Right lung (tissue), 5 donors: ENCODE measurements around the gene URGCP. TPM values are rescaled to one million over a fixed set of nuclear protein-coding genes. Genes with fewer than 3 reads are reported as not detected.
A peak's percentile ranks its signal among the peaks of the same experiment; 100 is the strongest.

Experiments
- DNase-seq, 2 donors: peaks; one replicate each; pipeline ENCODE4 v3.0.0-alpha.2; 2013
- polyA plus RNA-seq, 5 donors: library from polyadenylated mRNA; unstranded; fragments of 120-200 nt; gene quantifications; one replicate each; pipeline versions ENCODE4 v1.2.1 to v1.2.3, GENCODE V29; 2013; ENCODE audit warnings: inconsistent platforms in 1 of 5, low replicate concordance in 1 of 5; ENCODE audit not compliant: insufficient read length in 5 of 5, insufficient read depth in 1 of 5

The URGCP gene
- polyA plus RNA-seq, 5 donors, result 28.6 to 33.9 (median 29.0) TPM

DNA sequence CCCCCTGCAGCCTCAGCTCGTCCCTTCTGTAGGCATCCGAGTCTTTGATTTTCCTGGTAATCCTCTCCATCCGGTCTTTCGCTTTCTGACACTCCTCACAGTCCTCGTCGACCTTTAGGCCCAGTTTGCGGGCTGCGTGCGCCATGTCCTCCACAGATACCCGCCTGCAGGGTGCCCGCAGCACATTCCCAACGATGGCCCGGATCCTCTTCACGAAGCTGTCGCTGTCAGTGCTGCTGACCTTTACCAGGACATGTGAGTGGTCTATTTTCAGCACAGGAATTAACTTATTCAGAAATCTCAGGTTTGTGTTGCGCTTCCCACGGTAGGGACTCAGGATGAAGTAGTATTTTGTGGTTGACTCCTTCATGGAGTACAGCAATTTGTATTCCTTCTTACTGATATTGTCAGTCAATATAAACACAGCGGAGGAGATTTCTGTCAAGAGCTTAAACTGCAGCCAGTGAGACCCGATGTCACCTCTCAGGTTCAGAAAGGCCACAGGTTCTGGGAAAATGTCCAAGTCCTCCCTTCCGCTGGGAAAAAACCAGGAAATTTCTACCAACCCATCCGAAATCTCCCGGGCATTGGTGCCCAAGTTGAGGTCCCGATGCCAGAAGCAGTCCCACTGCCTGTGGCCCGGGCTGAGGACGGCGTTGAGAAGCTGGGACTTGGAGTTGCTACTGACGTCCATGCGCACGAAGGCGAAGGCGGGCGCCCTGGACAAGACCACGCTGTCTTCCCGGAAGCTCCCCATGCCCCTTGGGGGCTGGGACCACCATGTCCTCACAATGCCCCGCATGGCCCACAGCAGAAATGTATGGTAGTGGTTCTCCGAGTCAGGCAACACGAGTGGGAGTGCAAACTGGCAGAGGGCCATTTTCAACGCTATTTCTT, 28.2 kb downstream of the URGCP start:
- DNase-seq, result no peak

DNA sequence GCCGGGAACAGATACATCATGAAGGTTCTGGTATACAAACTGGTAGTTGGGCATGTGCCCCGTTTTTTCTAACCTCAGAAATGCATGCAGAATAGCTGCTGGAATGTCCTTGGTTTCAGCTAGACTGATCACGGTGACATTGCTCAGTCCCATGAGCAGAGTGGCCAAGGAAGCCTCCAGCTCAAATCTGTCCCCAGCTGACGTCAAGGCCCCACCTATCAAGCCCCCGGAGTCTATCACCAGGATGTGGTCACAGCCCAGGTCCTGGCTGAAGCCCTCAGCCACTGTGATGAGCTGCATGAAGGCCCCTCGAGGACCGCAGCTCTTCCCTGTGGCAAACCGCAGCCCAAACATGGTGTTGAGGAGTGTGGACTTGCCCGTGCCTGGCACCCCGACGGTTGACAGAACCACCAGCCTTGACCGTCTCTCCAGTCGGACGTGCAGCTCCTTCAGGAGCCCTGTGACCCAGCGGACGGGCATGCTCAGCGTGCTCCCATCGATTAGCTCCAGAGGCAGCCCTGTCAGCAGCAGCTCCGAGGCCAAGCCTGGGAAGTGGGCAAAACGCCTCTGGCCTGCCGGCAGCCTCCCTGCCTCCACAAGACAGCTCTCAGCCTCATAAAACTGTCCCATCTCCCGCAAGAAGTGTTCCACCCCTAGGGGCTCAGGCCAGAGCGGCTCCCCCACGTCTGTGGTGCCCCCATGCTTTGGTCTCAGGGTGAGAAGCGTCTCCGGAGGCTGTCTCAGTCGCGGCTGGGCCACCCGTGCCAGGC, 29.2 kb downstream of the URGCP start:
- DNase-seq, result no peak

DNA sequence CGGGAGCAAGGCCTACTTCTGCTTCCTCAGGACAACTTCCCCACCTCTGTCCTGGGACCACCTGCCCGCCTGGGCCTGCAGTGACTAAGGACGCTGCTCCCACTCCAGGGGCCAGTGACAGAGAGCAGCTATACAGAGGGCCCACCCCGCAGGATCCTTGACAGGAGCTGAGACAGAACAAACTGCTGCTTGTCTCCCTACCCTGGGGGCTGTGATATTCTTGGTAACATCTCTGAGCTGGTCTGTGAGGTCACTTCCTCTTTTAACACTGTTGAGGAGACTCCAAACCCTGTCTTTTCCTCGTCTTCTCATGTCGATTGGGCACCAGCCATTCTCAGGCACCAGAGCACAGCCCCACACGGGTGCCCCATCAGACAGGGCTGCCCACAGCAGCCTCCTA, 30.2 kb downstream of the URGCP start:
- no peak for DNase-seq

DNA sequence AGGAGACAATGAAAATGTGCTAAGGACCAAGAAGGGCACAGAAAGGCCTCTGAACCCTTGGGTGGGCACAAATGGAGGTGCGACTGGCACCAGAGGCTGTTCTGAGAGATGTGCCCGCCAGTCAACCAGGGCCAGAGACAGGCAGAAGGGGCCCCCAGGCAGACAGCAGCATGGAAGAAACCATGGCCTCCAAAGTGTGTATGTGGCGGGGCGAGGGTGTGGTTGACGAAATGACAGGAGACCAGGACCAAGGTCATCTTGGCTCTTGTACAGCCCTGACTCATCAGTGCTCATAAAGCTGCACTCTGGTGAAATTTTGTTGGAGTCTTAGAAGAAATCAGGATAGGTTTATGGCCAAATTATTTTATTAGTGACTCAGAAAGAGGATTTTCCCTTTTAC, 33.1 kb downstream of the URGCP start:
- no peak for DNase-seq

DNA sequence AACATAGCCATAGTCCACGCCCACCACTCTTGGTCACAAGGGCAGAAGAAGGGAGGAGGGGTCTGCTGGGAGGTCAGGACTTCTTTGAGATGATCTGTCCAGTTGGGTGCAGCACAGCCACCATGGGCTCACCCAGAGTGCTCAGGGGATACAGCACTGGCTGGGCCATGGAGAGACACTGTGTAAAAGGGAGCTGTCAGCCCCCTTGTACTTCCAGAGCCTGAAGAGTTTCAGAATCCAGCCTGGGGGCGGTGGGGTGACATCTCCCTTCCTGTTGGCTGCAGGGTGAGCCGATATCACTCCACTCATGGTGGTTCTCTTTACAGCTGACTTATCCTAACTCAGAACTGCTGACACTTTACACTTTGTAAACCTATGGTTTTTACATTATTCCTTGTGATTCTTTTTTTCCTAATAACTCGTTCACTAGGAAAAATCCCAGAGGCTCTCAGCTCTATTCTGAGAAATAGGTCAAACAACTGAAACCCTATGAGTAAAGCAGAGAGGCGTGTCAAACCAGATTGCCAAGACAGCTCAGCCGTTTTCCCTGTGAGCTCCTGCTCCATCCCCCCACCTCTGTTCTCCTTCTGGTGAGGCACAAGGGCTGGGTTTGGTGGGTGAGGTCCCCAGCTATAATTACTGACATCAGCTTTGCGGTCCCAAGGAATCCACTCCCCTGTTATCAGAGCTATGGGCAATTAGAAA, 33.8 kb downstream of the URGCP start:
- peak in 1 of 2 donors; percentile 29 for DNase-seq

- no peak for DNase-seq
Observed at GRCh38 chr7:43871064-43871463, 35.3 kb downstream of the URGCP start.

DNA sequence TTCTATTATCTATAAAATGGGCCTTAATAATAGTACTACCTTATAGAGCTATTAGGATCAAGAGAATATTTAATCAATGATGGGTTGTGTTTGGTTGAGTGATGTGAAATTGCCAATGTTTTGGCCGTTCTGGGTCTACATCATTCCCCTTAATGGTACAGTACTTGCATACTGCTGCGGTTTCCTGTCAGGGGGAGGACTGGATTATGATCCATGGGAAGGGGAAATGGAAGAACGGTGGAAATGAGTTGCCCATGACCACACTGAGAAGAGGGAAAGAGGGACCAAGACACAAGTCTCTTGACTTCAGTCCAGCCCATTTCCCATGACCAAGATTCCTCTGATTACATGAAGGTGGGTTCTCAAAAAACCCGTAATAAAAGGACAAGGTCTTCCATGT, 36.1 kb downstream of the URGCP start:
- no peak for DNase-seq

DNA sequence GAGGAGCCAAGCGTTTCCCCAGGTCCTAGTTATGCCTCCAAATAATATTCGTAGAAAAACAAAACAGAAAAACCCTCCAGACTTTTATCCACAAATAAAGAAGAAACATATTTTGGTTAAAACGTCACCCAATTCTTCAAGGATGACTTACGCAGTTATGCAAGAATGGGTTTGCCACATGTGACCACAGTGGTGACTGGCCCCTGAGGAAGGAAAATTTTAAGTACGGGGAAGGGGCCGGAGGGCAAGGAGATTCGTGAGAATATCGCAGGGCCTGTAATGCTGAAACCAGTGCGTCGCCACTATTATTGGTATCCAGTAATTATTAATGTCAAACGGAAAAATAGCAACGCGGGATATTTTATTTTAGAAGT, 36.5 kb downstream of the URGCP start:
- DNase-seq, result peak in 1 of 2 donors; percentile 31

DNA sequence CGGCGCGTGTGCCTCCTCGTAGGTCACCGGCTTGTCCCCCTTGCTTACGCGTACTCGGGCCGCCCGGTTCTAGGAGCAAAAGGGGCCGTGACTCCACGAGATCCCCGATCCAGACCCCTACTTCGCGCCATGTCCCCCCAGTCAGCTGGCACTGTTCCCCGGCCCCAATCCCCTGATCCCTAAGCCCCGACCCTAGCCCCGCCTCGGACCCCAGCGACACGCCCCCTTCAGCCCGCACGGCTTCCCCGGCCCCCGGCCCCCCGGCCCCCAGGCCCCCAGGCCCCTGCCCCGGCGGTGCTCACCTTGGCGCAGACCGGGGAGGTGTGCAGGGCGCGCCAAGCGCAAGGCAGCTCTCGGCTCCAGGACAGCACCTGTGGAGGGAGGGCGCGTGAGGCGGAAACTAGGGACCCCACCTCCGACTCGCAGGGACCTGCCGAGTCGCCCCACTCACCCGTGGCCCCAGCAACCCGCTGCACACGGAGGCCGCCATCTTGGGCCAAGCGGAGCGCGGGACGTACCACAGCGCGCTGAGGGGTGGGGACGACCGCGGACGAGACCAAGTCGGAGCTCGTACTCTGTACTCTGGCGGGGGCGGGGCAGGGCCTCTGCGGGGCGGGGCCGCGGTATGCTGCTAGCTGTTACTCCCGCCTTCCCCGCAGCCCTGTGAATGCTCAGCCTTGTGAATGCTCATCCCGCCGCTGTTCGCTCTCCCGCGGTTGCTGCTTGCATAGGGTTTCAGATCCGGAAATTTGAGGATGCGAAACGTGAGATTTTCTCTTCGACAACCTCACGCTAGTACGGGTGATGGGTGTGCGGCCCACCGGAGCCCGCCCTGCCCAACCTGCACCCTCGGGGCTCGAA, 37.2 kb downstream of the URGCP start, which contains the start of gene MRPS24:
Gene MRPS24 (minus strand): TSS at position 512 of the 861 bp plus-strand sequence. CDS start 22 bp downstream, at position 490.
- peak; percentile 94 for DNase-seq

GRCh38 chr7:43868681-43869005, 37.8 kb downstream of the URGCP start:
- peak in 1 of 2 donors; percentile 12 for DNase-seq

DNA sequence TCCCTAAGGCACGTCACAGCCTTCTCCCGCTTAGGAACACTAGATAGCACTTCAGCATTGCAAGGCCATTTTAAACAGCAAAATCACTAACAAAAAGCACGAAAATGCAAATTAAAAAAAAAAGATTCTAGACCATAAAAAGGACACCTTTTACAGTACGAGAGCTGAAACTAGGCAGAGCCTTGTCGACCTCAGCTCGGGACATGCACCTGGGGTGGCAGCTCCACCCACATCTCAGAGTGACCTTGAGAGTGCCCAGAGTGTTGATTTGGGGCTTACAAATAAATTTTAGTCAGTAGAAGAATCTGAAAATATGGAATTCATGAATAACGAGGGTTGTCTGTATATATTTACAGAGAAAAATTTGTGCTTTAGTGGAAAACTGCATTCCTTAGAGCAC, 38.2 kb downstream of the URGCP start:
- DNase-seq, result no peak

GRCh38 chr7:43865277-43865676, 41.1 kb downstream of the URGCP start:
- no peak for DNase-seq

DNA sequence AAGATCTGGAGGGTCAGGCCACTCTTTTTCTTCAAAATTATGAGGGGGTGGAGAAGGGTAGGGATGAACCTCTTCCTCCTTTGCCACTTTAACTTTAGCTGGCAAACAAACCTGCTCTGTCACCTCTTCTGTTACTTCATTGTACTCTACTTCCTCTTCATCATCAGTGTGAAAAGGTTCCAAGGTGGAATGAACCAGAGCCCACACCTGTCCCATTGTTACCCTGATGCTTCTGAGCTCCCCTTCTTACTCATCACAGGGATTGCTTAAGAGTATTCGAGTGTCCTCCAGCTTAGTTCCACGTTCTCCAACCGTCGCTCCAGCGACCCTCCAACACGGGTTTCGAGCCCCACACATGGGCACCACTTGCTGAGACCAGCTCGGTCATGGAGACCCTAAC, 42.3 kb downstream of the URGCP start:
- no peak for DNase-seq

DNA sequence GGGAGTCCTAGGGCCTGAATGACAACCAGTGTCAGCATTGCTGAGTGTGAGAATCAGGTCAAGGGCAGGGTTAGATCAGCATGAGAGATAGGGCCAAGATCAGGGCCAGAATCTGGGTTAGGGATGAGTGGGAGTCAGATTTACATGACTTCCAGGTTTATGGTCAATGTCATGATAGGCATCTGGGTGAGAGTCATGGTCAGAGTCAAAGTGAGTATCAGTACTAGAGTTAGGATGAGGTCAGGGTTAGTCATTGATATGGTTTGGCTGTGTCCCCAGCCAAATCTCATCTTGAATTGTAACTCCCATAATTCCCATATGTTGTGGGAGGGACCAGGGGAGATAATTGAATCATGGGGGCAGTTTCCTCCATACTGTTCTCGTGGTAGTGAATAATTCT, 49.4 kb downstream of the URGCP start:
- DNase-seq, result no peak

DNA sequence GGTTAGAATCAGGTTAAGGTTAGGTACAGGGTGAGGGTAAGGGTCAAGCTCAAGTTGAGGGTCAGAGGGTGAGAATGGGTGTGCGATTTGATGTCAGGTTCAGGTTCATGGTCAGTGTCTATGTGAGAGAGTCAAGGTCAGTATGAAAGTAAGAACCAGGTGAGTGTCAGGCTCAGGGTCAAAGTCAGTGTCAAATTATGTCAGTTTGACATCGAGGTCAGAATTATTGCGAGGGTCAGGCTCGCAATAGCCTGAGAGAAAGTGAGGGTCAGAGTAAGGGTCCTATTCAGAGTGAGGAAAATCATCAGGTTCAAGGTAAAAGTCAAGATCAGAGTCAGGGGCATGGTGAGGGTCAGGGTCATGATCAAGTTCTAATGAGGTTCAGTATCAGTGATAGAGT, 50.1 kb downstream of the URGCP start:
- no peak for DNase-seq

- no peak for DNase-seq
Observed at GRCh38 chr7:43855176-43855575, 51.2 kb downstream of the URGCP start.

DNA sequence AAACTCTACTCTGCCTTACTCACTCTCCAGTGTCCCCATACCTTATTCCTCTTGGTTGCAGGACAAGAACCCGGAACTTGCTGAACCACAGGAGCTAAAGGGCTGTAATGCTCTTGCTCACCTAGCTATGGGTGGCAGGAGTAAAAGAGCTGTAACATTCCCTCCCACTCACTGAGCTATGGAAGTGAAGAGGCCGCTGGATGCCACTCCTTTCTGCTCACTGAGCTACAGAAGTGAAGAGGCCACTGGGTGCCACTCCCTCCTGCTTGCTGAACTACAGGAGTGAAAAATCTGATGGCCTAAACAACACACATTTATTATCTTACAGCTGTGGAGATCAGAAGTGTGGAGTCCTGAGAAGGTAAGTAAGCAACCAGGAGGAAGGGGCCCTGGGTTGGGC, 54.6 kb downstream of the URGCP start:
- no peak for DNase-seq

DNA sequence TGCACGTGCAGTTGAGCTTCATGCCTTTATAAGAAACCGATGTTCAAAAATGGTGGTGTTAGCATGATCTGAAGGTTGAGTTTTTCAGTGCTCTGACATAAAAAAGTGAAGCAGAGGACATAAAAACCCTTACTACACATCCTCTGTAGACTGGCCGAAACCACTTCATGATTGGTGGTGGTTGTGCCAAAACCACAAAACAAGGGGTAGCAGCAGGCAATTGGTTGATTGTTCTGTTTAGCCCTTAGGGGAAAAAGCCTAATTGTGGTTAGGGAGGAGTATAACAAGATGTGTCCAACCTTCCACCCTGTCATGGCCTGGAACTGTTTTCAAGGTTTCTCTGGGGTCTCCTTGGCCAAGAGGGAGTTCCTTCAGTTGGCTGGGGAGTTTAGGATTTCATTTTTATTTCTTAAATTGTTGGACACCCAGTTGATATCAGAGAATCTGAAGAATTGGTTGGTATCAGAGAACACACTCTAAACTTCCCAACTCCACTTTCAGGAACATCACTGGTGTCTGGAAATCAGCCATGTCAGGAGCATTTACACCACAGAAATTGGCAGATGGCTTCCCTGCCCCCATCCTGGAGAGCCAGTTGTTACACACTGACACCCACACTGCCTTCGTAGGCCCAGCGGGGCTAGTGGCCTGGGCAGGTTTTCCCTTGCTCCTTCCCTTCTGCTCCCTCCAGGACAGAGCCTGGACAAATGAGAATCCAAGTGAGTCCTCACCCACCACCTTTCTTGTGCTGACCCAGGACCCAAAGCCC, 55.9 kb downstream of the URGCP start:
- no peak for DNase-seq

GRCh38 chr7:43849047-43849446, 57.3 kb downstream of the URGCP start:
- no peak for DNase-seq

- DNase-seq, result no peak
Observed at GRCh38 chr7:43847496-43847895, 58.9 kb downstream of the URGCP start.

- no peak for DNase-seq
Observed at GRCh38 chr7:43844662-43845061, 61.7 kb downstream of the URGCP start.
